Measurements from ENCODE around the gene C10orf71.

DNA sequence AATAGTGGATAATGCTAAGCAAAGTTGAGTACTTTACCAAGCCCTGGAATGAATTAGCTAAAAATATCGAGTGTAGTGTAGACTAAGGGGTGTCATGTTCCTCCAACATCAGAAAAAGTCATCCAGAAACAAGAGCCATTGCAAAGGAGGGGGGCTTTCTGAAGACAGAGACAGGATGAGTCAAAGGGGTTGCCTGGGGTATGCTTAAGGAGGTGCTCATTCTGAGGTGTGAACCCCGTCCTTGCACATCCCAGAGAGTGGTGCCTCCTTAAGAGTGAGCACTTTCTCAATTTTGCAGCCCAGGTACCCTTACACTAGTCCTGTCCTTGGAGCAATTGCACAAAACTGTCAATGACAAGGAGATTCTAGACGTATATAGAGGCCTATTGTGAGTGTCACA, 43.1 kb upstream of the C10orf71 start:
- TF ChIP-seq CTCF (IDR thresholded peaks at IDR 0.05) = no peak
- no peak for TF ChIP-seq POLR2A (IDR thresholded peaks at IDR 0.05)
- TF ChIP-seq EP300 (IDR thresholded peaks at IDR 0.05) = no peak
